HCT116 (cell line): ENCODE measurements around the gene TENM4. TPM values are rescaled to one million over a fixed set of nuclear protein-coding genes. Genes with fewer than 3 reads are reported as not detected.

Experiments
- ATAC-seq: fragments of 200-7000 bp; cut with Tn5 transposase; 2 replicates; pipeline ENCODE4 v1.9.1; 2020; ENCODE audit warnings: mild to moderate bottlenecking, moderate library complexity
- BruUV-seq: library from RNA; stranded (reverse); fragments of 400-500 nt; replicated peaks from 2 replicates; lab custom pipeline; 2021; lab: Mats Ljungman, UMichigan
- CTCF ChIA-PET: fragments of 300-600 bp; sonication (Branson Sonifier 250); formaldehyde crosslinking; loops from one replicate; lab custom pipeline; 2021; ENCODE audit warnings: antibody characterized with exemption; lab: Charles Lee
- POLR2A ChIA-PET: fragments of 300-600, 350-600 bp; sonication (Branson Sonifier 250); formaldehyde crosslinking; loops from one replicate; lab custom pipeline; 2021; ENCODE audit warnings: antibody characterized with exemption; lab: Charles Lee
- RAD21 ChIA-PET, 2 experiments: fragments of 300-600 bp; sonication (Branson Sonifier 250); formaldehyde crosslinking; loops; one replicate each; lab custom pipeline; 2023; ENCODE audit warnings: low total read pairs in 2 of 2; ENCODE audit not compliant: uncharacterized antibody in 2 of 2, unreplicated experiment in 2 of 2, low non-redundant PET in 1 of 2; lab: Charles Lee
- DNase-seq: peaks from one replicate; pipeline ENCODE4 v3.0.0-alpha.2; 2010; ENCODE audit warnings: low read depth, low spot score
- H2AFZ ChIP-seq: fragments of 200-600 bp; shearing (Covaris generic), sonication (generic); 2 replicates; pipeline ENCODE4 v1.6.1; 2017; ENCODE audit warnings: low read depth, mixed run types, mixed read lengths, antibody characterized with exemption, low read length; ENCODE audit not compliant: poor library complexity, severe bottlenecking
- H3K27ac ChIP-seq: 2 replicates; pipeline ENCODE4 v1.5.1; 2012; ENCODE audit warnings: low read depth, low read length
- H3K27me3 ChIP-seq: fragments of 200-600 bp; sonication (generic); 2 replicates; pipeline ENCODE4 v1.6.1; 2016; ENCODE audit warnings: mixed run types, low read length, mixed read lengths; ENCODE audit not compliant: insufficient read depth
- H3K36me3 ChIP-seq, 2 experiments: fragments of 200-500 bp in 1 of 2; fragments of 200-600 bp in 1 of 2; sonication (Bioruptor generic) in 1 of 2; sonication (generic) in 1 of 2; 2 replicates each; pipeline versions ENCODE4 v1.5.1 to v1.6.1; 2014 to 2016; ENCODE audit warnings: low read length in 2 of 2, inconsistent platforms in 1 of 2, mixed read lengths in 1 of 2, mixed run types in 1 of 2; ENCODE audit not compliant: insufficient read depth in 2 of 2, control insufficient read depth in 1 of 2
- H3K4me1 ChIP-seq, 2 experiments: fragments of 200-600 bp in 1 of 2; sonication (generic) in 1 of 2; 2 replicates each; pipeline versions ENCODE4 v1.5.1 to v1.6.1; 2012 to 2017; ENCODE audit warnings: low read length in 2 of 2, inconsistent platforms in 1 of 2, mild to moderate bottlenecking in 1 of 2, mixed read lengths in 1 of 2, mixed run types in 1 of 2, moderate library complexity in 1 of 2; ENCODE audit not compliant: insufficient read depth in 2 of 2, control insufficient read depth in 1 of 2
- H3K4me2 ChIP-seq: fragments of 200-600 bp; sonication (generic); 2 replicates; pipeline ENCODE4 v1.6.1; 2017; ENCODE audit warnings: mixed run types, low read length, mixed read lengths
- H3K4me3 ChIP-seq, 2 experiments: fragments of 200-600 bp in 1 of 2; sonication (generic) in 1 of 2; replicated peaks in 1 of 2; 2 replicates each; pipeline ENCODE4 v1.5.1; 2011 to 2016; ENCODE audit warnings: low read length in 2 of 2, control low read depth in 1 of 2, low read depth in 1 of 2, mild to moderate bottlenecking in 1 of 2, mixed read lengths in 1 of 2, mixed run types in 1 of 2
- H3K79me2 ChIP-seq: fragments of 200-600 bp; sonication (generic); 2 replicates; pipeline ENCODE4 v1.6.1; 2017; ENCODE audit warnings: mild to moderate bottlenecking, mixed run types, low read length, moderate library complexity, mixed read lengths; ENCODE audit not compliant: insufficient read depth
- H3K9ac ChIP-seq: fragments of 200-600 bp; sonication (generic); 2 replicates; pipeline ENCODE4 v1.6.1; 2016; ENCODE audit warnings: low read length, mixed read lengths
- H3K9me2 ChIP-seq: fragments of 200-600 bp; sonication (generic), shearing (Covaris generic); 2 replicates; pipeline ENCODE4 v1.6.1; 2017; ENCODE audit warnings: mixed run types, mild to moderate bottlenecking, moderate library complexity; ENCODE audit not compliant: insufficient read depth
- H3K9me3 ChIP-seq, 2 experiments: fragments of 200-500 bp in 1 of 2; fragments of 200-600 bp in 1 of 2; sonication (Bioruptor generic) in 1 of 2; sonication (generic) in 1 of 2; 2 replicates each; pipeline ENCODE4 v1.6.1; 2014 to 2017; ENCODE audit warnings: low read length in 2 of 2, mixed read lengths in 2 of 2, inconsistent platforms in 1 of 2, low read depth in 1 of 2, mild to moderate bottlenecking in 1 of 2, mixed run types in 1 of 2, moderate library complexity in 1 of 2; ENCODE audit not compliant: control insufficient read depth in 1 of 2, insufficient read depth in 1 of 2
- H4K20me1 ChIP-seq: fragments of 200-600 bp; sonication (generic), shearing (Covaris generic); 2 replicates; pipeline ENCODE4 v1.6.1; 2017; ENCODE audit warnings: mixed run types, mild to moderate bottlenecking, moderate library complexity; ENCODE audit not compliant: insufficient read depth
- ATF3 ChIP-seq: IDR thresholded peaks from 2 replicates; pipeline ENCODE4 v1.6.1; 2012
- CBX3 ChIP-seq: IDR thresholded peaks from 2 replicates; pipeline ENCODE4 v1.6.1; 2012; ENCODE audit warnings: low read depth
- CEBPB ChIP-seq: IDR thresholded peaks from 2 replicates; pipeline ENCODE4 v1.6.1; 2012; ENCODE audit warnings: low read depth
- EGR1 ChIP-seq: IDR thresholded peaks from 2 replicates; pipeline ENCODE4 v1.6.1; 2012; ENCODE audit warnings: low read depth
- EZH2 ChIP-seq: fragments of 200-600 bp; sonication (generic); IDR thresholded peaks from 2 replicates; pipeline ENCODE4 v1.6.1; 2017; ENCODE audit warnings: antibody characterized with exemption, mixed run types
- EZH2phosphoT487 ChIP-seq: fragments of 200-600 bp; IDR thresholded peaks from 2 replicates; pipeline ENCODE4 v1.6.1; 2018; ENCODE audit warnings: antibody characterized with exemption, borderline replicate concordance
- FOSL1 ChIP-seq: IDR thresholded peaks from 2 replicates; pipeline ENCODE4 v1.6.1; 2012; ENCODE audit warnings: low read depth
- JUND ChIP-seq: IDR thresholded peaks from 2 replicates; pipeline ENCODE4 v1.6.1; 2012
- MAX ChIP-seq: IDR thresholded peaks from 2 replicates; pipeline ENCODE4 v1.6.1; 2012
- POLR2A ChIP-seq: IDR thresholded peaks from 2 replicates; pipeline ENCODE4 v1.7.0; 2011; ENCODE audit warnings: borderline replicate concordance; ENCODE audit not compliant: insufficient read depth, insufficient read length; ENCODE audit errors: extremely low read depth
- POLR2AphosphoS5 ChIP-seq: IDR thresholded peaks from 2 replicates; pipeline ENCODE4 v1.6.1; 2011; ENCODE audit warnings: mild to moderate bottlenecking, low read depth, low read length, moderate library complexity
- RAD21 ChIP-seq: IDR thresholded peaks from 2 replicates; pipeline ENCODE4 v1.6.1; 2012; ENCODE audit warnings: low read depth, mild to moderate bottlenecking
- SIN3A ChIP-seq: IDR thresholded peaks from 2 replicates; pipeline ENCODE4 v1.6.1; 2012; ENCODE audit warnings: low read depth
- TCF7L2 ChIP-seq: IDR thresholded peaks from 2 replicates; pipeline ENCODE4 v1.7.0; 2011; ENCODE audit warnings: borderline replicate concordance, inconsistent platforms; ENCODE audit not compliant: insufficient read depth, insufficient read length; ENCODE audit errors: extremely low read depth
- YY1 ChIP-seq: IDR thresholded peaks from 2 replicates; pipeline ENCODE4 v1.6.1; 2011; ENCODE audit warnings: low read length, low read depth, moderate library complexity, mild to moderate bottlenecking; ENCODE audit not compliant: insufficient replicate concordance; ENCODE audit errors: extremely low read depth
- ZBTB33 ChIP-seq: IDR thresholded peaks from 2 replicates; pipeline ENCODE4 v1.6.1; 2011; ENCODE audit warnings: mild to moderate bottlenecking, low read length, moderate library complexity; ENCODE audit not compliant: insufficient replicate concordance; ENCODE audit errors: extremely low read depth
- ZFX ChIP-seq: fragments of 450-650 bp; IDR thresholded peaks from 2 replicates; pipeline ENCODE4 v1.6.1; 2017
- intact Hi-C: fragments of 100-400 bp; cut with micrococcal nuclease; formaldehyde crosslinking; loops from 2 replicates; pipeline ENCODE4 v1.10.0; 2022
- total RNA-seq: library from RNA; stranded (reverse); gene quantifications from one replicate; pipeline ENCODE4 v1.2.1, GENCODE V29; 2021; ENCODE audit not compliant: unreplicated experiment

TENM4 gene
- total RNA-seq, 1 experiment from 2014 or later, result 0.05 TPM

- Histone ChIP-seq H3K4me1 (no peaks in the 10 kb centered on the region), H3K9me2 (no peaks in the 10 kb centered on the region), H3K79me2 (no peaks in the 10 kb centered on the region), H2AFZ (no peak overlapping the region), H3K4me3 (no peak overlapping the region), H3K27me3 (peaks cover 8% of the 10 kb centered on the region), H3K9ac (no peak overlapping the region), H3K9me3 (no peaks in the 10 kb centered on the region), H3K4me2 (no peak overlapping the region), H3K36me3 (no peaks in the 10 kb centered on the region), H4K20me1 (no peaks in the 10 kb centered on the region), H3K27ac (no peak overlapping the region)
- ChIA-PET RAD21 (no interaction called here), CTCF (no interaction called here), POLR2A (no interaction called here)
- BruUV-seq, result no TSS peak
- DNase-seq, result no peak
- ATAC-seq, result no peak
- TF ChIP-seq POLR2AphosphoS5 (no peak), FOSL1 (no peak), ZBTB33 (no peak), CBX3 (no peak), SIN3A (no peak), EGR1 (no peak), ZFX (no peak), YY1 (no peak), POLR2A (no peak)
- intact Hi-C loops, result no loop called here
Observed at GRCh38 chr11:79363861-79364378, 76.9 kb downstream of the TENM4 start.

- no peak overlapping the region for H3K27ac ChIP-seq
- no peak overlapping the region for H2AFZ ChIP-seq
- H3K9me2 ChIP-seq, result no peaks in the 10 kb centered on the region
- no peak overlapping the region for H3K4me2 ChIP-seq
- no peaks in the 10 kb centered on the region for H3K4me1 ChIP-seq
- no peaks in the 10 kb centered on the region for H3K9me3 ChIP-seq
- no peak overlapping the region for H3K9ac ChIP-seq
- intact Hi-C loops, result no loop called here
- RAD21 ChIA-PET, result no interaction called here
- BruUV-seq, result no TSS peak
- CTCF ChIA-PET, result no interaction called here
- H3K4me3 ChIP-seq, result no peak overlapping the region
- TF ChIP-seq TCF7L2 (no peak), CBX3 (no peak), MAX (no peak), ATF3 (no peak), RAD21 (no peak), YY1 (no peak), POLR2AphosphoS5 (no peak), CEBPB (no peak), JUND (no peak), ZBTB33 (no peak), EZH2phosphoT487 (no peak), EZH2 (no peak)
- peaks cover 8% of the 10 kb centered on the region for H3K27me3 ChIP-seq
- POLR2A ChIA-PET, result no interaction called here
- no peak for DNase-seq
- no peaks in the 10 kb centered on the region for H3K36me3 ChIP-seq
- ATAC-seq, result no peak
- H4K20me1 ChIP-seq, result no peaks in the 10 kb centered on the region
- H3K79me2 ChIP-seq, result no peaks in the 10 kb centered on the region
Observed at GRCh38 chr11:79363256-79363655, 77.6 kb downstream of the TENM4 start.
